ENCODE results near the gene USP12.
"Not testable (repeated sequence)": the region's sequence is repeated elsewhere in the genome, so short reads cannot be mapped to it uniquely, and the experiment has no call there.

The USP12 gene

DNA sequence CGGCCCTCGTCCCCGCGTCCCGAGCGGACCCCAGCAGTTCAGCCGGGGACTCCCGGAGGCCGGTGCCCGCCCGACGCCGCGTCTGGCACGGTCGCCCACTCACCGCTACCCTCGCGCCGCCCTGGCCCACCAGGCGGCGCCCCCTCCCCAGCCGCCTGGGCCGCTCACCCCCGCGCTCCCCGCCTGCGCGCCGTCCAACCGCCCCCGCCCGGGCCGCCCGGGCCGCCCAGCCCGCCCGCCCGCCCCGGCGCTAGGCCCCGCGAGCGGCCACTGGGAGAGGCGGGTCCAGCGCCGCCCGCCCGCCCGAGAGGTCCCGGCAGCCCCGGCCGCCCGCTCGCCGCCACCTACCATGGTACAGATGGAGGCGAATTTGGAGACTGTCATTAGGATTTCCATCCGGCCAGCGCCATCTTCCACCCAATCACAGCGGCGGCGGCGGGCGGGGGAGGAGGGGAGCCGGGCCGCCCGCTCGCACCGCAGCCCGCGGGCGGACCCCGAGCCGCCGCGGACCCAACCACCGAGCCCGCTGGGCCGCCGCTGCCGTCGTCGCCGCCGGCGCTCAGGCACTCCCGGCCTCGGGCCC, at the start of gene USP12:
Gene USP12, minus strand, starts transcription at position 568 of the 583 bp plus-strand sequence. Its CDS starts 172 bp downstream, at position 396.
- DNase-seq: peak; percentile 58

GRCh38 chr13:27219611-27220010, 48.0 kb upstream of the USP12 start:
- DNase-seq: no peak

- DNase-seq: not testable (repeated sequence)
Observed at GRCh38 chr13:27218861-27219260, 47.2 kb upstream of the USP12 start.

- not testable (repeated sequence) for DNase-seq
Observed at GRCh38 chr13:27217791-27218190, 46.2 kb upstream of the USP12 start.

- not testable (repeated sequence) for DNase-seq
Observed at GRCh38 chr13:27213386-27213785, 41.8 kb upstream of the USP12 start.

DNA sequence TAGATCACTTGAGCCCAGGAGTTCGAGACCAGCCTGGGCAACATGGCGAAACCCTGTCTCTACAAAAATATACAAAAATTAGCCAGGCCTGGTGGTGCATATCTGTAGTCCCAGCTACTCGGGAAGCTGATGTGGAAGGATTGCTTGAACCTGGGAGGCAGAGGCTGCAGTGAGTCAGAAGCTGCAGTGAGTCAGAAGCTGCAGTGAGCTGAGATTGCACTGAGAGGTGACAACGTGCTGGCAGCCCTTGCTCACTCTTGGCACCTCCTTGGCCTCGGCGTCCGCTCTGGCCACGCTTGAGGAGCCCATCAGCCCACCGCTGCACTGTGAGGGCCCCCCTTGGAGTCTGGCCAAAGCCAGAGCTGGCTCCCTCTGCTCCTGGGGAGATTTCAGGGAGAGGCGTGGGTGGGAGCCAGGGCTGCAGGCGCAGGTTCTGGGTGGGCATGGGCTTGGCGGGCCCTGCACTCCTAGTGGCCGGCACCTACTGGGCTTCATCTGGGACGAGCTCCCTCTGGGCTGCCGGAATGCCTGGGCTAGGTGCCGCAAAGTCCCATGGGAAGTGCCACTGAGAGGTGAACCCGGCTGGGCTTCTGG, 40.3 kb upstream of the USP12 start:
- no peak for DNase-seq

DNA sequence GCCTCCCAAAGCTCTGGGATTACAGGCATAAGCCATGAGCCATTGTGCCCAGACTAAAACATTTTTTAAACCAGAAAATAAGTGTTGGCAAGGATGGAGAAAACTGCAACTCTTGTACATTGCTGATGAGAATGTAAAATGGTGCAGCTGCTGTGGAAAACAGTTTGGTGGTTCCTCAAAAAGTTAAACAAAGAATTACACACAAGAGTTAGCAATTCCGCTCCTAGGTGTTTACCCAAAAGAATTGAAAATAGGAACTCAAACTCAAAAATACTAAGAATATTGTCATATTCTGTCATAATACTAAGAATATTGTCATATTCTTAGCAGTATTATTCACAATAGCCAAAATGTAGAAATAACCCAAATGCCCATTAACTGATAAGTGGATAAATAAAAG, 39.7 kb upstream of the USP12 start:
- no peak for DNase-seq

- DNase-seq: no peak
Observed at GRCh38 chr13:27208514-27208913, 36.9 kb upstream of the USP12 start.

DNA sequence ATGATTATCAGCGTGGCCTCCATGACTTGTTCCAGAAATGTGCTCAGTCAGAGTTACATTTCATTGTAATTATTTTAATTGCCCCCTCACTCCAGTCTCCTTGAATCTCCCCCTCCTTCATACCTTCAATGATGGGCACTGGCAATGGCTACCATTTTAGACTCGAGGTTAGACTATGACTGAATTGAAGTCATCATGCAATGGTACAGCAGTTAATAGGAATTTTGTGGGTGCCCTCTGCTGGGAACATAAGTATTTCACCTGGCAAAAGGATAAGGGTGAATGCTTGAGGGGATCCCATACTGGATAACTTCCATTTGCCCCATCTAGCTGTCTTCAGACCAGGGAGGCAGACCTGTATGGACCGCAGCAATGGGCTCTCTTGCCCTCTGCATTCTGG, 32.2 kb upstream of the USP12 start:
- DNase-seq: no peak

DNA sequence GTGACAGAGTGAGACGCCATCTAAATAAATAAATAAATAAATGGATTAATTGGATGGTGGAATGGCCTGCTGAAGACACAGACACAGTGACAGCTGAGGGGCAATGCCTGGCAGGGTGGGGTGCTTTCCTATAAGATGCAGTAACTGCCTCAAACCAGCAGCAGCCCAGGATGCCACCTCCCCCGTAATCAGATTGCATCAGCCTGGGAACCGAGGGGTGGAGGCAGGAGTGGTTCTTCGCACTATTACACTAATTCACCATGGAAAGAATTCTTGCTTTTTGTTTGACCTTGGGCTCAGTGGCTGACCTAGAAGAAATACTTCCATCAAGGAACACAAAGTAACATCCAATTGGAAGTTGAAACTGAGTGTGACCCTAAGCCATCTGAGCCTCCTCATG, 31.6 kb upstream of the USP12 start:
- no peak for DNase-seq

- no peak for DNase-seq
Observed at GRCh38 chr13:27201661-27202060, 30.1 kb upstream of the USP12 start.

DNA sequence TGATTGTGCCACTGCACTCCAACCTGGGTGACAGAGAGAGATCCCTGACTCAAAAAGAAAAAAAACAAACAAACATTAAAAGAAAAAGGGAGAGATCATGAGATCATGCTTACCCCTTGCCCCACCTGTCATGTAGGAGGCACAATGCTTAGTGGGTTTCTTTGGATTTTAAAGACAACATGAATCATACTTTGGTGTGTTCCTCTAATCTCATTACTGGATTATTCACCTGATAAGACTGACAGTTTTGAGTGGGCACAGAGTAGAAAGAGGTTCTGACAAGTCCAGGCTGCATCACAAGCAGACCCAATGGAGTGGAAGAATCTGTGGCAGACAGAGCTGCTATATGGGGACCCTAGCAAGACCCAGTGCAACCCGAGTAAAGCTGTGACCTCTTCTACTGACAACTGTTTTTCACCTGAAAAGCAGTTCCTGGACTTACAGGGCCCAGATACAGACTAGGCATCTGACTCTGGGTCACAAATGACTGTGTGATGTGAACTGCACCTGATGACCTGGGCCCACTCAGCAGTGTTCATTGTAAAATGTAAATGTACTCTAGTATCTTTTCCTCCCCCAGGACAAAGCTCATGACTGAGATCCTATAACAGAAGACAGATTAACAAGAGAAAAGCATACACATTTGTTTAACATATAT, 28.9 kb upstream of the USP12 start:
- no peak for DNase-seq

- no peak for DNase-seq
Observed at GRCh38 chr13:27199696-27200095, 28.1 kb upstream of the USP12 start.

DNA sequence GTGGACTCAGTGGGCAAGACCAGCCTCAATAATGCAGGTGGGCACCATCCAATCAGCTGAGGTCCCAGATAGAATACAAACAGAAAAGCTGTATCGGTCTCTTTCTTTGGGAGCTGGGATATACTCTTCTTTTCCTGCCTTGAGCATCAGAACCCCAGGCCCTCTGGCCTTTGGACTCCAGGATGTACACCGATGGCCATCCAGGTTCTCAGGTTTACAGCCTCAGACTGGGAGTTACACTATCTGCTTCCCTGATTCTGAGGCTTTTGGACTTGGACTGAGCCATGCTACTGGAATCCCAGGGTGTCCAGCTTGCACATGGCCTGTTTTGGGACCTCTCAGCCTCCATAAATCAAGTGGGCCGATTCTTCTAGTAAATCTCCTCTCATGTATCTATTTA, 27.6 kb upstream of the USP12 start:
- DNase-seq: no peak

GRCh38 chr13:27194895-27195764, 23.5 kb upstream of the USP12 start:
- no peak for DNase-seq

GRCh38 chr13:27194209-27194608, 22.6 kb upstream of the USP12 start:
- DNase-seq: no peak

DNA sequence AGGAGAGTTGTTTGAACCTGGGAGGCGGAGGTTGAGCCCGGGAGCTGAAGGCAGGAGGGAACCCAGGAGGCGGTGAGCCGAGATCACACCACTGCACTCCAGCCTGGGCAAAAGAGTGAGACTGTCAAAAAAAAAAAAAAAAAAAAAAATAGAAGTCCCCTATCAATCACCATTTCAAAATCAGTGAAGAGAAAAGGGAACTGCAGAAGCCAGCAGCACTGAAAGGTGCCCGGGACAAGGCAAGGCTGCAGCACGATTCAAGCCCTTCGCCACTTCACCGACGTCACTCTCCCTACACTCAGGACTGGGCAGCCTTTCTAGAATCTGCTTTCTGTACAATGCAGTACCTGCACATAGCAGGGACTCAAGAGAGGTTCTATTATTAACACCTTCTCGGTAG, 21.9 kb upstream of the USP12 start:
- DNase-seq: no peak

- no peak for DNase-seq
Observed at GRCh38 chr13:27192973-27193372, 21.4 kb upstream of the USP12 start.

DNA sequence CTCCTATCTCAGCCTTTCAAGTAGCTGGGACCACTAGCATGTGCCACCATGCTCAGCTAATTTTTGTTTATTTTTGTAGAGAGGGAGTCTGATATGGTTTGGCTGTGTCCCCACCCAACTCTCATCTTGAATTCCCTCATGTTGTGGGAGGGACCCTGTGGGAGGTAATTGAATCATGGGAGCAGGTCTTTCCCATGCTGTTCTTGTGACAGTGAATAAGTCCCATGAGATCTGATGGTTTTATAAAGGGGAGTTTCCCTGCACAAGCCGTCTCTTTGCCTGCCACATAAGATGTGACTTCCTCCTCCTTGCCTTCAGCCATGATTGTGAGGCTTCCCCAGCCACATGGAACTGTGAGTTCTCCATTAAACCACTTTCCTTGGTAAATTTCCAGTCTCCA, 20.8 kb upstream of the USP12 start:
- not testable (repeated sequence) for DNase-seq

GRCh38 chr13:27189192-27189591, 17.6 kb upstream of the USP12 start:
- no peak for DNase-seq

- DNase-seq: no peak
Observed at GRCh38 chr13:27188239-27188638, 16.6 kb upstream of the USP12 start.

- no peak for DNase-seq
Observed at GRCh38 chr13:27186295-27186694, 14.7 kb upstream of the USP12 start.

- no peak for DNase-seq
Observed at GRCh38 chr13:27183561-27184147, 12.0 kb upstream of the USP12 start.
